ENCODE measurements around the gene MT1F. TPM values are rescaled to one million over a fixed set of nuclear protein-coding genes. Genes with fewer than 3 reads are reported as not detected.

MT1F gene
- total RNA-seq, 1 donor: 3.3 TPM

DNA sequence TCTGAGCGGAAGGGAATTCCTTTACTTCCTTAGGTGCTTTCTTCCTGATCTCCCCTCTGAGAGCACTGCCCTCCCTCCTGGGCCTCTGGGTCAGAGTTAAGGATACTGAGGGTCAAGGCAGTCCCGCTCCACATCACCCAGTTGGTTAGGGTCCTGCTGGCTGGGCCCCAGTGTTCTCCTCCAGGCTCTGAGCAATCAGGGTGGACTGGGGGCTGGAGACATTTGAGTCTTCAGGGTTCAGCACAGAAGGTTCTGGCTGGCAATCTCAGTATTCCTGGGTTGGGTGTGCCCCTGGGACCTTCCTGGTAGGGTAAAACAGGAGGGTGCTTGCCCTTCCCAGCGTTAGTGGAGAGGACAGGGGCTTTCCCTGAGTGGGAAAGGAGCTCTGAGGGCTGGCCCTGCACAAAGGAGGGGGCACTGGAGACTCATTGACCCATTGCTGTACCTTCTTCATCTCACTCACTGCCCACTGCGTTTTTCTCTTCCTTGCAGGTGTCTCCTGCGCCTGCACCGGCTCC lies 24.9 kb upstream of the MT1F start:
- H3K4me3 ChIP-seq (ENCODE audit: low read length): no peak overlapping the region
- H3K4me1 ChIP-seq (ENCODE audit: insufficient read depth, low read length): peaks cover 18% of the 10 kb centered on the region
- no peaks in the 10 kb centered on the region for H3K9me3 ChIP-seq (ENCODE audit: low read depth, low read length)
- peaks cover 82% of the 10 kb centered on the region for H3K27me3 ChIP-seq (ENCODE audit: insufficient read depth, low read length)

DNA sequence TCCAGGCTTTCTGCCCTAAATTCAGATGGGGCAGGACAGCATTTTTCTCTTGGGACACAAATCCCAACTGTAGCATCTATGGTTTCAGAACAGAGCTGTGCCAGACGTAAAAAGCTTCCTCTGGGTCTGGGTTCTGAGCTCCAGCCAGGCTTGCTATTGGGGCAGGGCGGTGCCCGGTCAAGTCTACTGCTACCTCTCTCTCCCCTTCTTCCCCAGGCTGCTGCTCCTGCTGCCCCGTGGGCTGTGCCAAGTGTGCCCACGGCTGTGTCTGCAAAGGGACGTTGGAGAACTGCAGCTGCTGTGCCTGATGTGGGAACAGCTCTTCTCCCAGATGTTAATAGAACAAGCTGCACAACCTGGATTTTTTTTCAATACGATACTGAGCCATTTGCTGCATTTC lies 24.2 kb upstream of the MT1F start:
- H3K9me3 ChIP-seq (ENCODE audit: low read depth, low read length): no peaks in the 10 kb centered on the region
- peaks cover 24% of the 10 kb centered on the region for H3K4me1 ChIP-seq (ENCODE audit: insufficient read depth, low read length)
- peaks cover 88% of the 10 kb centered on the region for H3K27me3 ChIP-seq (ENCODE audit: insufficient read depth, low read length)
- no peak overlapping the region for H3K4me3 ChIP-seq (ENCODE audit: low read length)

DNA sequence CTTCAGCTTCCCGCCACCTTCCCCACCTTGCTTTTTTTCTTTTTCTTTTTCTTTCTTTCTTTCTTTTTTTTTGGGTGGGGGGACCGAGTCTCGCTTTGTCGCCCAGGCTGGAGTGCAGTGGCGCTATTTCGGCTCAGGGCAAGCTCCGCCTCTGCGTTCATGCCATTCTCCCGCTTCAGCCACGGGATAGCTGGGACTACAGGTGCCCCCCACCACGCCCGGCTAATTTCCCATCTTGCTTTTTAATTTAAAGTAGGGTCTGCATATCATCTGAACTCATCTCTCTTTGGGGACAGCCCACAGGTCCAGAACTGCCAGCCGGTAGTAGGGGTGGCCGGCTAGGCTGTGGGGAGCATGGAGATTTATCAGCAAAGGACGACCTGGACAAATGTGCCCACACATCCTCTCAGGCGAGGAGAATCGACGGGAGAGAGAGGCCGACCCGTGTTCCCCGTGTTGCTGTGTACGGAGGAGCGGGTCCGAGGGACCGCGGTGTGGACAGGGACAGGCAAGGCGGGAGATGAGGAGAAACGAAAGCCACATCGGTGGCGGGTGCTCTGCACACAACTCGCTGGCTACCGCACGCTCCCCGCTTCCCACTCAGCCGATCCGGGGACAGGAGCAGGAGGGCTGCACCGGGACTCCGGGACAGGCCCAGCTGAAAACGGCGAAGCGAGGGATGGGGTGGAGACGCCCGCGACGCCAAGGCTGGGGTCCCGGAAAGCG lies 22.9 kb upstream of the MT1F start:
- Histone ChIP-seq H3K27me3 (ENCODE audit: insufficient read depth, low read length) (peaks cover 100% of the 10 kb centered on the region), H3K4me3 (ENCODE audit: low read length) (no peak overlapping the region), H3K4me1 (ENCODE audit: insufficient read depth, low read length) (peaks cover 26% of the 10 kb centered on the region), H3K9me3 (ENCODE audit: low read depth, low read length) (no peaks in the 10 kb centered on the region)

DNA sequence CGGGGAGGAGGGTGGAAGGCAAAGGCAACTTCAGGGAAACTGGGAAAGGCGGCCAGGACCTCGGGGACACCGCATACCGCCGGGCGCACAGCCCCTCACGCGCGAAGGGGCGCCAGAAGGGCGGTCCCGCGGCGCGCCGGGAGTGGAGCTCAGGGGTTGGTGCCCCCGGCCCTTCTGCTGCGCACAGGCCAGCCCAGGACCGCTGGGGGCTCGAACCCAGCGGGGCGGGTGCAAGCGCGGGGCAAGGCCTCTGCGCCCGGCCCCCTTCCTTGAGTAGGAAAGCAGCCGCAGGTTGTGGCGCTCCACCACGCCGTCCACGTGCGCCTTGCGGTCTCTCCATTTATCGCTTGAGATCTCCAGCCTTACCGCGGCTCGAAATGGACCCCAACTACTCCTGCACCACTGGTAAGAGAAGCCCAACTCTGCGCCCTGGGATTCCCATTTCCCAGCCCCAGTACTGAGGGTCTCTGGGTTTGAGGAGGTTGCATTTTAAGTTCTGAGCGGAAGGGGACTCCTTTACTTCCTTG lies 22.3 kb upstream of the MT1F start:
- H3K27me3 ChIP-seq (ENCODE audit: insufficient read depth, low read length): peaks cover 98% of the 10 kb centered on the region
- no peaks in the 10 kb centered on the region for H3K9me3 ChIP-seq (ENCODE audit: low read depth, low read length)
- H3K4me1 ChIP-seq (ENCODE audit: insufficient read depth, low read length): peaks cover 26% of the 10 kb centered on the region
- no peak overlapping the region for H3K4me3 ChIP-seq (ENCODE audit: low read length)

DNA sequence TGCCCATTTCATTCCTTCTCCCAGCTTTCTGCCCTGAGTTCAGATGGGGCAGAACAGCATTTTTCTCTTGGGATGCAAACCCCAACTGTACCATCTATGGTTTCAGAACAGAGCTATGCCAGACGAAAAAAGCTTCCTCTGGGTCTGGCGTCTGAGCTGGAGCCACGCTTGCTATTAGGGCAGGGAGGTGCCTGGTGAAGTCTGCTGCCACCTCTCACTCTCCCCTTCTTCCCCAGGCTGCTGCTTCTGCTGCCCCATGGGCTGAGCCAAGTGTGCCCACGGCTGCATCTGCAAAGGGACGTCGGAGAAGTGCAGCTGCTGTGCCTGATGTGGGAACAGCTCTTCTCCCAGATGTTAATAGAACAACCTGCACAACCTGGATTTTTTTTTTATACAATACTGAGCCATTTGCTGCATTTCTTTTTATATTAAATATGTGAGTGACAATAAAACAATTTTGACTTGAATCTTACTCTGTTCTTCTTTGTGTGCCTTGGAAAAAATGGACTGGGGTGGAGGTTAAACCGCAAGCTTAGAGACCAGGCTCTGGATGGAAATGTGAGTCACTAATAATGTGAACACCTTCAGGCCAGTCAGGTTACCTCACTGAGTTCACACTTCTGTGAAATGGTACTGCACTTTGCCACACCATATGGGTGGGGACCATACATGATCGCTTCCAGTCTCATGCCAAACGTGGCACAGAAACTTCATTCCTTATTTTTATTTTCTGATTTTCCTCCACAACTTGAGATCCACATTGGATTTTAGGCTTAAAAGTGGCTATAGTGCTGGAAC lies 20.9 kb upstream of the MT1F start:
- Histone ChIP-seq H3K4me1 (ENCODE audit: insufficient read depth, low read length) (peaks cover 26% of the 10 kb centered on the region), H3K27me3 (ENCODE audit: insufficient read depth, low read length) (peaks cover 98% of the 10 kb centered on the region), H3K9me3 (ENCODE audit: low read depth, low read length) (no peaks in the 10 kb centered on the region), H3K4me3 (ENCODE audit: low read length) (no peak overlapping the region)

DNA sequence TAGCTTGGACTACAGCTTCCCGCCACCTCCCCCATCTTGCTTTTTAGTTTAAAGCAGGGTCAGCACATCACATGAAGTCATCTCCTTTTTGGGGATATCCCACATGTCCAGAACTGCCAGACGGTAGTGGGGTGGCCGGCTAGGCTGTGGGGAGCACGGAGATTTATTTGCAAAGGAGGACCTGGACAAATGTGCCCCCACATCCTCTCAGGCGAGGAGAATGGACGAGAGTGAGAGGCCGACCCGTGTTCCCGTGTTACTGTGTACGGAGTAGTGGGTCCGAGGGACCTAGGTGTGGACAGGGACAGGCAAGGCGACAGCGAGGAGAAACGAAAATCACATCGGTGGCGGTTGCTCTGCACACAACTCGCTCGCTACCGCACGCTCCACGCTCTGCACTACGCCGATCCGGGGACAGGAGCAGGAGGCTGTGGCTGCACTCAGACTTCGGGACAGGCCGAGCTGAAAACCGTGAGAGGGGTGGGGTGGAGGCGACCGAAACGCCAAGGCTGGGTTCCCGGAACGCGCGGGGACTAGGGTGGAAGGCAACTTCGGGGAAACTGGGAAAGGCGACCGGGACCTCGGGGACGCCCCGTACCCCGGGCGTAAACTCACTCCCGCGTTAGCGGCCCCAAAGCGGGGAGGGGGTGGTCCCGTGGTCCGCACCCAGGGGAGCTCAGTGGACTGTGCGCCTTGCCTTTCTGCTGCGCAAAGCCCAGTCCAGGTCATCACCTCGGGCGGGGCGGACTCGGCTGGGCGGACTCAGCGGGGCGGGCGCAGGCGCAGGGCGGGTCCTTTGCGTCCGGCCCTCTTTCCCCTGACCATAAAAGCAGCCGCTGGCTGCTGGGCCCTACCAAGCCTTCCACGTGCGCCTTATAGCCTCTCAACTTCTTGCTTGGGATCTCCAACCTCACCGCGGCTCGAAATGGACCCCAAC lies 19.7 kb upstream of the MT1F start, which contains the start of gene MT1A:
Gene MT1A, plus strand, starts transcription at position 853 of the 937 bp plus-strand sequence. Its CDS starts 73 bp downstream, at position 926.
- Histone ChIP-seq H3K4me3 (ENCODE audit: low read length) (no peak within 1 kb of the TSS), H3K9me3 (ENCODE audit: low read depth, low read length) (no peaks in the 10 kb centered on the region), H3K27me3 (ENCODE audit: insufficient read depth, low read length) (peaks cover 96% of the 10 kb centered on the region), H3K4me1 (ENCODE audit: insufficient read depth, low read length) (peaks cover 25% of the 10 kb centered on the region)

DNA sequence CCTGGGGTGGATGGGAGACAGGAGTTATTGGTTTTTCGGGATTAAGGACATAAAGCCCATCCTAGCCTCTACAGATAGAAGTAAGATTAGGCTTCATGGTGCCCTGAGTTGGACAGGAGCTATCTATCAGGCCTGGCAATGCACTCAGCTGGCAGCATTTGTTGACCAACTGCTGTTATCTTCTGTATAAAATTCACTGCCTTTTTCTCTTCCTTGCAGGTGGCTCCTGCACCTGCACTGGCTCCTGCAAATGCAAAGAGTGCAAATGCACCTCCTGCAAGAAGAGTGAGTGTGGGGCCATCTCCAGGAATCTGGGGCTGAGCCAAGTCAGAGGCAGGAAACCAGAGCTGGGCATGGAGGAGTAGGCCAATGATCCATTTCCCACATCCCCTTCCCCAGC lies 18.7 kb upstream of the MT1F start:
- Histone ChIP-seq H3K4me1 (ENCODE audit: insufficient read depth, low read length) (peaks cover 34% of the 10 kb centered on the region), H3K9me3 (ENCODE audit: low read depth, low read length) (no peaks in the 10 kb centered on the region), H3K27me3 (ENCODE audit: insufficient read depth, low read length) (peaks cover 94% of the 10 kb centered on the region), H3K4me3 (ENCODE audit: low read length) (no peak overlapping the region)

DNA sequence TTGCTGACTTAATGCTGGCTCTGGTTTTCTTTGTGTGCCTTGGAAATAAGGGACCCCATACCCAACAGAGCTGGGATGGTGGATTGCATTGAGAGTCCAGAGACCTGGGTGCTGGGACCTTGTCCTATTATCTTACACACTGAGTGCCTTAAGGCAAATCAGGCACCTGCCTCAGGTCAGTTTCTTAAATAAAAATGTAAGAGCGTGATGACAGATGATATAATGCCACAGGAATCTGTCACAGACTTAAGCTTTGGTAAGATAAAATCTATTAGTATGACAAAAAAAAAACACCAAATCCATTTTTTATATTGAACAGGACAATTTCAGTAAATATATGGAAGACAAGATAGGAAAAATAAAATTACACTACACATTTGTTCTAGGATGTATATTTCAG lies 17.7 kb upstream of the MT1F start:
- no peak overlapping the region for H3K4me3 ChIP-seq (ENCODE audit: low read length)
- peaks cover 94% of the 10 kb centered on the region for H3K27me3 ChIP-seq (ENCODE audit: insufficient read depth, low read length)
- H3K9me3 ChIP-seq (ENCODE audit: low read depth, low read length): no peaks in the 10 kb centered on the region
- peaks cover 32% of the 10 kb centered on the region for H3K4me1 ChIP-seq (ENCODE audit: insufficient read depth, low read length)

DNA sequence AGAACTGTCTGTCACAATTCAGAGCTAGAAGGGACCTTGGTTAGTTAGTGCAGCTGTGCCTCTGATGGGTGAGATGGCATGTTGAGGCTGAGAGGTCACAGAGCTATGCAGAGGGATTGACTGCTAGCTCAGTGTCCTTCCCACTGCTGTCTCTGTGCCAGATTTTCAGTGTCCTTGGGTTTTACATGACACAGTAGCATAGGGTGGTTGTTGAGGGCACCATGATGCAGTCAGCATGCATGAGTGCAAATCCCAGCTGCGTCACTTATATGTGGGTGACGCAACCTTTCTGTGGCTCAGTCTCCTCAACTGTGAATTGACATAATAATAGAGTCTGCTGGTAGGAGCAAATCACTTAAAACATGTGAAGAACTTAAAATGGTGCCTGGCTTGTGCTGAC lies 16.6 kb upstream of the MT1F start:
- Histone ChIP-seq H3K27me3 (ENCODE audit: insufficient read depth, low read length) (peaks cover 93% of the 10 kb centered on the region), H3K4me3 (ENCODE audit: low read length) (no peak overlapping the region), H3K9me3 (ENCODE audit: low read depth, low read length) (no peaks in the 10 kb centered on the region), H3K4me1 (ENCODE audit: insufficient read depth, low read length) (peaks cover 27% of the 10 kb centered on the region)

DNA sequence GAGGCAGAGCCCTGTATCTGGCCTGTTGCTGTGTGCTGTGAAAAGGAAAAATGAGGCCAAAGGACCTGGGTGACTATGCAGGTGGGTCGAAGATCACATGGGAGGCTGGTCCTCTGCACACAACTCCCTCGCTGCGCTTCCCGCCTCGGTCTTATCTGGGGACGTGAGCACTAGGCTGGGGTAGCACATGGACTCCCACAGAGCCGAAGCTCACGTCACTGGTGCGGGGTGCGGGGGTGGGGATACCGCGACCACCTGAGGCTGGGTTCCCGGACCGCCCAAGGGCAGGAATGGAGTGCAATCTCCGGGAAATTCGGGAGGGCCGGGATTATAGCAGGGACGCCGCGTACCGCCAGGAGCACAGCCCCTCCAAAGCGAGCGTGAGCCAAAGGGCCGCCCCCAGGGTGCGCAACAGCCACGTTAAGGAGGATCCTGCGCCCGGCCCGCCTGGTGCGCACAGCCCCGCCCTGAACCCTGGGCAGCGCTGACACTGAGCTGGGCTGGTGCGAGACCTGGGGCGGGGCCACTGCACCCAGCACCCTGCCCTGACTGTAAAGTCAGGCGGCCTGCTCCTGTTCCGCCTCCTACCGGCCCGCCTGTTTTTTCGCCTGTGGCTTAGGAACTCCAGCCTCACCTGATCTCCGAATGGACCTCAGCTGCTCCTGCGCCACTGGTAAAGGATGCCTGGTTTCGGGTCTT lies 14.5 kb upstream of the MT1F start:
- no peaks in the 10 kb centered on the region for H3K9me3 ChIP-seq (ENCODE audit: low read depth, low read length)
- peaks cover 22% of the 10 kb centered on the region for H3K4me1 ChIP-seq (ENCODE audit: insufficient read depth, low read length)
- H3K27me3 ChIP-seq (ENCODE audit: insufficient read depth, low read length): peaks cover 87% of the 10 kb centered on the region
- H3K4me3 ChIP-seq (ENCODE audit: low read length): no peak overlapping the region

DNA sequence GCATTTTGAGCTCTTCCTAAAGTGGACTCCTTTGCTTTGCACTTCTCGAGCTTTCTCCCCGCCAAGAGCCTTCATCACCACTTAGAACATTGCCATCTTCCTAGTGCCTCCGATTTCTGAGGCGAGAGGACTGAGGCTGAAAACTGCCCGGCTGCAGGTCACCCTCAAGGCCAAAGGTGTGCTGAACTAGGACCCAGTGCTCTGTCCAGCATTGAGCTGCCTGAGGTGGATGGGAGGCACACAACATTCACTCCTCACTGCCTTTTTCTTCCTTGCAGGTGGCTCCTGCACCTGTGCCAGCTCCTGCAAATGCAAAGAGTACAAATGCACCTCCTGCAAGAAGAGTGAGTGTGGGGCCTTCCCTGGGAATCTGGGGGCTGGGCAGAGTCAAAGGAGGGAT lies 13.9 kb upstream of the MT1F start:
- H3K9me3 ChIP-seq (ENCODE audit: low read depth, low read length): no peaks in the 10 kb centered on the region
- H3K4me3 ChIP-seq (ENCODE audit: low read length): no peak overlapping the region
- H3K27me3 ChIP-seq (ENCODE audit: insufficient read depth, low read length): peaks cover 87% of the 10 kb centered on the region
- H3K4me1 ChIP-seq (ENCODE audit: insufficient read depth, low read length): peaks cover 17% of the 10 kb centered on the region

DNA sequence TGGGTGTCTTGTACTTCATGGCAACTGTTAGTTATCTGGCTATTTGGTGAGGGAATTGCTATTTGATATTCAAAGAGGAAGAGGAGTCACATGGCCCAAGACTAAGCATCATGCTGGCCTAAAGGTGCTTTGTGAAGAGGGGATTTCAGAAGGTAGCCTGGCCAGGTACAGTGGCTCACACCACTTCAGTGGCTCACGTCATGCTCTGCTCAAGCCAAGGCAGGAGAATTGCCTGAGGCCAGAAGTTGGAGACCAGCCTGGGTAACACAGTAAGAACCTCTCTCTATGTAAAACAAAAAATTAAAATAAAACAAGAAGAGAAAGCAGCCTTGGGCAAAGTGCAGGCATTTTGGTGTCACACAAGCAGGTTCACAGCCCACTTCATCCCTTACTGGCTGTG lies 12.4 kb upstream of the MT1F start:
- Histone ChIP-seq H3K9me3 (ENCODE audit: low read depth, low read length) (no peaks in the 10 kb centered on the region), H3K4me3 (ENCODE audit: low read length) (no peak overlapping the region), H3K4me1 (ENCODE audit: insufficient read depth, low read length) (peaks cover 17% of the 10 kb centered on the region), H3K27me3 (ENCODE audit: insufficient read depth, low read length) (peaks cover 83% of the 10 kb centered on the region)

DNA sequence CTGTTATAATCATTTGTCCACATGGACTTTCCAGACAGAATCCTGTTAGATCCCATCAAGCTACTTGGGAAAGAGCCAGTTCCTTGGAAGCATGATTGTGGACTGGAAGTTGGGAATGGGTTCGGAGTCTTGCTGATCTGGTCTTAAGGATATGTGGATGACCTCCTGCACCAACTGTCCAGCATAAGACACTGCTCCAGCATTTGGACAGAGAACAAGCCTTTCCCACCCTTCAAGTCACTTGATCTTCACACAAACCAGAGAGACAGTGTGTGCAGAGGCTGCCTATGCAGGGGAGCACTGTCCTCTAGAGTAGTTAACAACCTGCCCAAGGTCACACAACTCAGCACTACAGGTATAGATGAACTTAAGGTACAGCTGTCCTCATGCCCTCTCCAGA lies 11.9 kb upstream of the MT1F start:
- Histone ChIP-seq H3K4me1 (ENCODE audit: insufficient read depth, low read length) (peaks cover 17% of the 10 kb centered on the region), H3K27me3 (ENCODE audit: insufficient read depth, low read length) (peaks cover 78% of the 10 kb centered on the region), H3K9me3 (ENCODE audit: low read depth, low read length) (no peaks in the 10 kb centered on the region), H3K4me3 (ENCODE audit: low read length) (no peak overlapping the region)
